Karpas-422 (cell line): ENCODE data around the gene MDM4. TPM values are rescaled to one million over a fixed set of nuclear protein-coding genes. Genes with fewer than 3 reads are reported as not detected.

Experiments used
- DNase-seq: peaks from one replicate; pipeline ENCODE4 v3.0.0-alpha.2; 2015
- H2AFZ ChIP-seq: fragments of 200-600 bp; sonication (generic); 2 replicates; pipeline ENCODE4 v1.6.1; 2014; ENCODE audit warnings: antibody characterized with exemption, low read length, mixed read lengths
- H3K27ac ChIP-seq: fragments of 200-600 bp; sonication (generic); 2 replicates; pipeline ENCODE4 v1.5.1; 2014; ENCODE audit warnings: mild to moderate bottlenecking, low read length, moderate library complexity
- H3K27me3 ChIP-seq: fragments of 200-600 bp; sonication (generic); 2 replicates; pipeline ENCODE4 v1.6.1; 2014; ENCODE audit warnings: low read length, mixed read lengths
- H3K36me3 ChIP-seq: fragments of 200-600 bp; sonication (generic); 2 replicates; pipeline ENCODE4 v1.6.1; 2014; ENCODE audit warnings: low read length, mixed read lengths; ENCODE audit not compliant: insufficient read depth
- H3K4me1 ChIP-seq: fragments of 200-600 bp; sonication (generic); 2 replicates; pipeline ENCODE4 v1.6.1; 2014; ENCODE audit warnings: mild to moderate bottlenecking, low read length, mixed read lengths
- H3K4me2 ChIP-seq: fragments of 200-600 bp; sonication (generic); 2 replicates; pipeline ENCODE4 v1.6.1; 2014; ENCODE audit warnings: low read length, low read depth, mild to moderate bottlenecking; ENCODE audit not compliant: poor library complexity, severe bottlenecking
- H3K4me3 ChIP-seq: fragments of 200-600 bp; sonication (generic); 2 replicates; pipeline ENCODE4 v1.5.1; 2014; ENCODE audit warnings: mild to moderate bottlenecking, antibody characterized with exemption, low read length, mixed read lengths
- H3K79me2 ChIP-seq: fragments of 200-600 bp; sonication (generic); 2 replicates; pipeline ENCODE4 v1.6.1; 2014; ENCODE audit warnings: mild to moderate bottlenecking, low read length, mixed read lengths
- H3K9ac ChIP-seq: fragments of 200-600 bp; sonication (generic); 2 replicates; pipeline ENCODE4 v1.6.0; 2014; ENCODE audit warnings: low read length
- H3K9me2 ChIP-seq: fragments of 200-600 bp; sonication (generic), shearing (Covaris generic); replicated peaks from 2 replicates; pipeline ENCODE4 v1.6.0; 2014; ENCODE audit warnings: mild to moderate bottlenecking, low read length, moderate library complexity; ENCODE audit not compliant: insufficient read depth
- H3K9me3 ChIP-seq: fragments of 300-700, 200-600 bp; sonication (generic); 2 replicates; pipeline ENCODE4 v1.6.1; 2014; ENCODE audit warnings: low read length, mixed read lengths
- H4K20me1 ChIP-seq: fragments of 200-600 bp; sonication (generic); 2 replicates; pipeline ENCODE4 v1.6.1; 2014; ENCODE audit warnings: mild to moderate bottlenecking, antibody characterized with exemption, low read length, low read depth; ENCODE audit not compliant: insufficient read depth
- total RNA-seq: library from RNA; depleted of rRNA; stranded (reverse); fragments of >200 nt; shearing (Covaris generic); gene quantifications from 2 replicates; pipeline ENCODE4 v1.2.3, GENCODE V29; 2014; ENCODE audit warnings: low replicate concordance

MDM4 gene
- total RNA-seq, 1 experiment from 2014 or later, result 96.9 TPM

DNA sequence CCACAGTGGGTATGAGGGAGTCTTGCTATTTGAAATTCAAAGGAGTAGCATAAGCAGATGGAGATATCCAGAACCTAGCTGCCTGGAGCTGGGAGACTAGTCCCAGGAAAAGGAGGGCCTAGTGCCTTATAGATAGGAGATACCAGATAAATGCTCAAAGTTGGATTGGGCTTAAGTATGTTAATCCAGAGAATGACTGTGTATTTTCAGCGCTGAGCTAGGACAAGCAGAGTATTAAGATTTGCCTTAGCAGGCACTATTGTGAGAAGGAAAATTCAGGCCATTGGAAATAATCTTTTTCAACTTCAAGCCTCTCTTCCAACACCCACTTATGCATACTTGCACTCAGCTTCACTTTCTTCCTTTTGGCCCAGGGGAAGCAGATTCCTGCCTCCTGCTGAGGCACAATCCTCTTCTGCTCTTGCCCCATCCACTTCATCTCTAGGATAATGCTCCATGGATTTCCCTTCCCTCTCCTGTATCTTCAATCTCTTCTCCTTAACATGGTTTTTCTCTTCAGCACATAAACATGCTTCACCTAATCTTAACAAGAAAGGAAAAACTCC is 42.7 kb upstream of the MDM4 start:
- no peak overlapping the region for H3K4me3 ChIP-seq
- H3K79me2 ChIP-seq, result no peaks in the 10 kb centered on the region
- H3K4me1 ChIP-seq, result no peaks in the 10 kb centered on the region; the same call in 1 of the 2 replicates
- H3K9ac ChIP-seq, result no peak overlapping the region
- H3K9me3 ChIP-seq, result no peaks in the 10 kb centered on the region
- no peaks in the 10 kb centered on the region for H3K27me3 ChIP-seq
- no peaks in the 10 kb centered on the region for H3K36me3 ChIP-seq
- no peak for DNase-seq
- H3K9me2 ChIP-seq, result no peaks in the 10 kb centered on the region
- no peak overlapping the region for H3K27ac ChIP-seq
- peaks cover 7% of the 10 kb centered on the region; the same call in 1 of the 2 replicates for H4K20me1 ChIP-seq
- H2AFZ ChIP-seq, result no peak overlapping the region
- no peak overlapping the region for H3K4me2 ChIP-seq

GRCh38 chr1:204475656-204476432 is 40.4 kb upstream of the MDM4 start:
- no peak for DNase-seq
- Histone ChIP-seq H3K4me1 (peaks cover 8% of the 10 kb centered on the region), H3K79me2 (no peaks in the 10 kb centered on the region)

DNA sequence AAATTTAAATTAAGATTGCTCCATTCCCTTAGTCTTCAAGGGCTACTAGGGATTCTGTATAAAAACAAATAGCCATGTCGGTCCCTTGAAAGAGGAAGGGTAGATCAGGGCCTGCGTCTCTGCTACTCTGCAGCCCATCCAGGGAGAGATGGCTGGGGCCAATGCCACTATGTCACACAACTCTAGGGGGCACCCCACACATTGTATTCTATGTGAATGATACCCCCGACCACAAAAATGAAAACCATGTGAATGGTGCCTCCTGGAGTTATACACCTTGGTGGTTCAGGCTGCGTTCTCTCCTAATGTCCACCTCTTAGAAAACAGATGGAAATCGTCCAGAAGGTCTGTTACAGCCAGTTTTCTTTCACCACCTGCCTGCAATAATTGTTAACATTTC is 39.6 kb upstream of the MDM4 start:
- DNase-seq, result no peak
- Histone ChIP-seq H3K4me1 (peaks cover 15% of the 10 kb centered on the region), H3K4me2 (no peak overlapping the region), H3K27ac (no peak overlapping the region), H3K9ac (no peak overlapping the region), H3K27me3 (no peaks in the 10 kb centered on the region), H3K79me2 (no peaks in the 10 kb centered on the region), H2AFZ (no peak overlapping the region), H3K4me3 (no peak overlapping the region), H3K36me3 (no peaks in the 10 kb centered on the region), H3K9me3 (no peaks in the 10 kb centered on the region), H3K9me2 (no peaks in the 10 kb centered on the region), H4K20me1 (peaks cover 7% of the 10 kb centered on the region; the same call in 1 of the 2 replicates)

More at GRCh38 chr1:204475656-204476432, 40.4 kb upstream of the MDM4 start:
- H2AFZ ChIP-seq, result no peak overlapping the region
- H3K27ac ChIP-seq, result no peak overlapping the region
- H3K27me3 ChIP-seq, result no peaks in the 10 kb centered on the region
- no peak overlapping the region for H3K4me3 ChIP-seq
- no peak overlapping the region for H3K4me2 ChIP-seq
- H3K9me3 ChIP-seq, result no peaks in the 10 kb centered on the region
- no peaks in the 10 kb centered on the region for H3K36me3 ChIP-seq
- H3K9ac ChIP-seq, result no peak overlapping the region
- H4K20me1 ChIP-seq, result peaks cover 7% of the 10 kb centered on the region; the same call in 1 of the 2 replicates
- no peaks in the 10 kb centered on the region for H3K9me2 ChIP-seq

DNA sequence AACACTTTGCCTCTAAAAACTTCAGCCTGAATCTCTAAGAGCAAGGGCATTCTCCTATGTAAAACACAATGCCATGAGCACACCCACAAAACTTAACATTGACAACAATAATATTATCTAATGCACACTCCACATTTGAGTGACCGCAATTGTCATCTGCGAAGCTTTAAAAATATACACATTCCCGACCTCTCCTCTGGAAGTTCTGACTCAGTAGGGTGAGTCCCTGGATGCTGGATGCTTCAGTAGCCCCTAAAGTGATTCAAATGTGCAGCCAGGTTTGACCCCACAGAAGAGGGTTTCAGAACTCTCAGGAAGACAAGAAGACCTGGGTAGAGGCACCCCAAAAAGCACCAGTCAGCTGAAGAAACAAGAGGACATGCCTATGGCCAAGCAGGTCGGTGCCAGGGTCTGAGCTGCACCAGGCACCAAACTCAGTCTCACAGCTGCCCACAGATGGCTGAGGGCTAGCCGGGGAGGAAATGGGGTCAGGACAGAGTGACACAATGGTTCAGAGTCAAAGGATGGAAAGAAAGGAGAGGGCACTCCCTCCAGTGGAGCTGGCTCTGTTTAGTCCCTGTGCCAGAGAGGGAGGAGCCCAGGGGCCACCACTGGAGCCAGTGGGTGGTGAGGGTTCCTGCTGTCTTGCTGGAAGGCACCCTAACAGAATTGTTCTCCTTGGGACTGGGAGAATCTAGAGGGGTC is 39.0 kb upstream of the MDM4 start:
- no peak overlapping the region for H3K4me3 ChIP-seq
- H3K27me3 ChIP-seq, result no peaks in the 10 kb centered on the region
- H2AFZ ChIP-seq, result no peak overlapping the region
- no peak overlapping the region for H3K9ac ChIP-seq
- peaks cover 18% of the 10 kb centered on the region for H3K4me1 ChIP-seq
- H3K27ac ChIP-seq, result no peak overlapping the region
- H3K9me3 ChIP-seq, result no peaks in the 10 kb centered on the region
- no peak for DNase-seq
- H3K36me3 ChIP-seq, result no peaks in the 10 kb centered on the region
- H4K20me1 ChIP-seq, result peaks cover 7% of the 10 kb centered on the region; the same call in 1 of the 2 replicates
- no peak overlapping the region for H3K4me2 ChIP-seq
- no peaks in the 10 kb centered on the region for H3K79me2 ChIP-seq
- no peaks in the 10 kb centered on the region for H3K9me2 ChIP-seq

DNA sequence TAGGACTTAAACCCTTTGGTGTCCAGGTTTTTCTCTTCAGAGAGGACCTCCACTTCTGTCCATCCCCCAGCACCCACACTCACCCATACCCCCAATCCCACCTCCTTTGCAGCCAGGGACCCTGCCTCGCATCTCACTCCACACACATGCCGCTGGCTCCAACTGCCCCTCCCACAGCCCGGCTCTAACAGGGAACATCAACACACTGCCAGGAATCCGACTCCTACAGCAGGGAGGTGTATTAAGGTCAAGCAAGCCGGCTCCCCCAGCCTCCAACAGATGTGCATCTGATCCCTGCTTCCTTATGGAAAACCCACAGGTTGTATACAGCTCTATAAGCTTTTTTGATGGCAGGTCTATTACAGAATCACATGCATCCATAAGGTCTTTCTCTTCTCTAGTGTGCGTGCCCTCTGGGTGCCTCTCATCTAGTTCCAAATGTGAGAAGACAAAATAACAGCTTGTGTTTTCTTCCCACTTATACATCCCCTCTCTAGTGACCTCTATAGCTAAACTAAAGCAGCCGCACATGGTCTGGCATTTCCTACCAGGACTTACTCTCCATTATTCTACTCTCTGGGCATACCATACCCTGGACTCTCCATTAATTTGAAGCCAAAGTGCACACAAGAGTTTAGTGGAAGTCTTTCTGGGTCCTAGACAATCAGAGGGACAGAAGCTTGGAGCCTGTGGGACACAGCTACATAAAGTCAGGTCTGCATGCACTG is 37.9 kb upstream of the MDM4 start:
- H3K79me2 ChIP-seq, result no peaks in the 10 kb centered on the region
- no peaks in the 10 kb centered on the region for H3K9me3 ChIP-seq
- no peak overlapping the region for H3K9ac ChIP-seq
- DNase-seq, result no peak
- H3K4me3 ChIP-seq, result no peak overlapping the region
- no peaks in the 10 kb centered on the region for H3K36me3 ChIP-seq
- no peak overlapping the region for H3K27ac ChIP-seq
- H3K9me2 ChIP-seq, result no peaks in the 10 kb centered on the region
- peaks cover under 1% of the 10 kb centered on the region; the same call in 1 of the 2 replicates for H4K20me1 ChIP-seq
- no peaks in the 10 kb centered on the region for H3K27me3 ChIP-seq
- no peak overlapping the region for H3K4me2 ChIP-seq
- H3K4me1 ChIP-seq, result peaks cover 18% of the 10 kb centered on the region
- no peak overlapping the region for H2AFZ ChIP-seq

- Histone ChIP-seq H2AFZ (no peak overlapping the region), H3K9me2 (no peaks in the 10 kb centered on the region), H3K4me3 (no peak overlapping the region), H3K9me3 (no peaks in the 10 kb centered on the region), H4K20me1 (no peaks in the 10 kb centered on the region; the same call in 1 of the 2 replicates), H3K79me2 (no peaks in the 10 kb centered on the region), H3K4me1 (peaks cover 18% of the 10 kb centered on the region), H3K27me3 (no peaks in the 10 kb centered on the region), H3K27ac (no peak overlapping the region), H3K36me3 (no peaks in the 10 kb centered on the region), H3K4me2 (no peak overlapping the region), H3K9ac (no peak overlapping the region)
- DNase-seq, result no peak
Observed at GRCh38 chr1:204478921-204479320, 37.3 kb upstream of the MDM4 start.

GRCh38 chr1:204479387-204480136 is 36.6 kb upstream of the MDM4 start:
- H3K79me2 ChIP-seq, result no peaks in the 10 kb centered on the region
- H3K9ac ChIP-seq, result no peak overlapping the region
- H3K9me2 ChIP-seq, result no peaks in the 10 kb centered on the region
- no peak overlapping the region for H3K27ac ChIP-seq
- H3K4me2 ChIP-seq, result no peak overlapping the region
- peaks cover 18% of the 10 kb centered on the region for H3K4me1 ChIP-seq
- H2AFZ ChIP-seq, result no peak overlapping the region
- no peak for DNase-seq
- H3K36me3 ChIP-seq, result no peaks in the 10 kb centered on the region
- H3K27me3 ChIP-seq, result no peaks in the 10 kb centered on the region
- H3K4me3 ChIP-seq, result no peak overlapping the region
- no peaks in the 10 kb centered on the region; the same call in 1 of the 2 replicates for H4K20me1 ChIP-seq
- no peaks in the 10 kb centered on the region for H3K9me3 ChIP-seq
